ENCODE measurements around the gene U2AF2. TPM values are rescaled to one million over a fixed set of nuclear protein-coding genes. Genes with fewer than 3 reads are reported as not detected.

U2AF2 gene
- total RNA-seq, 1 experiment from 2014 or later, result 323 TPM

- Histone ChIP-seq H3K4me1 (replicated peaks; ENCODE audit: insufficient read depth) (peaks cover 14% of the 10 kb centered on the region), H3F3A (ENCODE audit: insufficient read depth, low read depth) (peaks cover 17% of the 10 kb centered on the region), H2AFZ (peak overlapping the region; percentile 88), H3K4me3 (peak overlapping the region; percentile 62), H3K36me3 (ENCODE audit: low read depth) (no peaks in the 10 kb centered on the region), H3K27me3 (ENCODE audit: insufficient read depth, low read depth) (no peaks in the 10 kb centered on the region), H3K27ac (peak overlapping the region; percentile 75), H3K9me3 (ENCODE audit: insufficient read depth, low read depth) (no peaks in the 10 kb centered on the region), H4K20me1 (ENCODE audit: insufficient read depth) (peaks cover 8% of the 10 kb centered on the region), H3K79me2 (ENCODE audit: low read depth) (no peaks in the 10 kb centered on the region), H3K4me2 (peak overlapping the region; percentile 92), H3K9me2 (ENCODE audit: insufficient read depth) (no peaks in the 10 kb centered on the region)
- ChIA-PET CTCF (interaction anchor here (0.6 to 1.0 kb wide), 5 partner anchors 16 to 366 kb away, joined by 3 to 14 read pairs (median 8); partner anchors contain the start of gene PPP6R1), POLR2A (ENCODE audit: unreplicated experiment) (interaction anchor here (0.6 to 1.0 kb wide), 7 partner anchors 19 to 550 kb away, joined by 3 to 11 read pairs (median 4); partner anchors contain the start of gene ZNF628)
- intact Hi-C loops (cut with micrococcal nuclease; ENCODE audit: unreplicated experiment), result no loop called here
- TF ChIP-seq EZH2 (IDR thresholded peaks at IDR 0.05; ENCODE audit: low read depth), result no peak
- TF ChIP-seq CTCF (conservative IDR thresholded peaks at IDR 0.05), result no peak
- no peak for DNase-seq
- TSS peak; percentile 90 for BruUV-seq (replicated peaks)
Observed at GRCh38 chr19:55625004-55625326, 29.9 kb upstream of the U2AF2 start.

DNA sequence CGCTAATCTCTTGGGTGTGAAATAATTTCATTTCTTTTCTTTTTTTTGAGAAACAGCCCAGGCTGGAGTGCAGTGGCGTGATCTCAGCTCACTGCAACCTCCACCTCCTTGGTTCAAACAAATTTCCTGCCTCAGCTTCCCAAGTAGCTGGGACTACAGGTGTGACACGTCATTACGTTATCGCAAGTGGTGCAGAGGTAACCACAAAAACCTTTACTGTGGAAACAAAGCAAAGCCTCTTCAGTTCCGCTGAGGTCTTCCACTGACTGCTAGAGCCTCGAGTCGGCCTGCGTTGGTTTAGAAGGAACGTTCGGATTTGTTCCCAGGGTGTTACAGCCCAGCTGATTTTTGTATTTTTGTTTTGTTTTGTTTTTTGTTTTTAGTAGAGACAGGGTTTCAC, 28.5 kb upstream of the U2AF2 start:
- no peak overlapping the region for H3K27ac ChIP-seq
- no peak overlapping the region for H3K4me2 ChIP-seq
- no TSS peak for BruUV-seq (replicated peaks)
- H3K36me3 ChIP-seq (ENCODE audit: low read depth), result no peaks in the 10 kb centered on the region
- peaks cover 8% of the 10 kb centered on the region for H4K20me1 ChIP-seq (ENCODE audit: insufficient read depth)
- no peak overlapping the region for H3K4me3 ChIP-seq
- TF ChIP-seq CTCF (conservative IDR thresholded peaks at IDR 0.05), result no peak
- no peak for TF ChIP-seq EZH2 (IDR thresholded peaks at IDR 0.05; ENCODE audit: low read depth)
- POLR2A ChIA-PET (ENCODE audit: unreplicated experiment), result interaction anchor here (0.6 kb wide), 1 partner anchor 140 kb away, joined by 7 read pairs; no protein-coding TSS in a partner anchor
- peaks cover 12% of the 10 kb centered on the region for H3F3A ChIP-seq (ENCODE audit: insufficient read depth, low read depth)
- H3K9me3 ChIP-seq (ENCODE audit: insufficient read depth, low read depth), result no peaks in the 10 kb centered on the region
- intact Hi-C loops (cut with micrococcal nuclease; ENCODE audit: unreplicated experiment), result no loop called here
- H3K79me2 ChIP-seq (ENCODE audit: low read depth), result no peaks in the 10 kb centered on the region
- peaks cover 14% of the 10 kb centered on the region for H3K4me1 ChIP-seq (replicated peaks; ENCODE audit: insufficient read depth)
- no peaks in the 10 kb centered on the region for H3K9me2 ChIP-seq (ENCODE audit: insufficient read depth)
- DNase-seq, result peak in 1 of 2 experiments; percentile 32
- CTCF ChIA-PET, result interaction anchor here (0.5 to 1.0 kb wide), 2 partner anchors 16 to 159 kb away, joined by 5 to 6 read pairs; no protein-coding TSS in a partner anchor
- H2AFZ ChIP-seq, result no peak overlapping the region
- H3K27me3 ChIP-seq (ENCODE audit: insufficient read depth, low read depth), result no peaks in the 10 kb centered on the region

DNA sequence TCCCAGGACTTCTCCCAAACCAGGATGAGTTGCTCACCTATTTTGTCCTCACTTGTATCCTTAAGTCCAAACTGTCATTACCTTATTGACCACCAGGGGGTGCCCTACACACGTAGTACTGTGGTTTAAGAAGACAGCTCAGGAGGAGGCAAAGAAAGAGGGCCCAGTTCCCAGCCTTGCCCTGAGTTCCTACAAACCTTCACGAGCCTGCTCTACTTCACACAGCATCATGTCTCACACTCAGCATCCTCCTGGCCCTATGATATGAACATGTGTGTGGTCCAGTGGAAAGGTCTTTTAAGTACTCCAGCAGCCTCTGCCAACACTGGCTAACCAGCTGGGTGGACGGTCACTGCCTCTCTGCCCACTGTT, 22.4 kb upstream of the U2AF2 start:
- intact Hi-C loops (cut with micrococcal nuclease; ENCODE audit: unreplicated experiment), result loop anchor here (2.0 to 10.0 kb wide), 7 partner anchors 442 to 1462 kb away; no protein-coding TSS in a partner anchor
- H3K4me3 ChIP-seq, result no peak overlapping the region
- no peaks in the 10 kb centered on the region for H3K36me3 ChIP-seq (ENCODE audit: low read depth)
- H3K9me3 ChIP-seq (ENCODE audit: insufficient read depth, low read depth), result no peaks in the 10 kb centered on the region
- H4K20me1 ChIP-seq (ENCODE audit: insufficient read depth), result no peaks in the 10 kb centered on the region
- CTCF ChIA-PET, result interaction anchor here (0.7 to 2.1 kb wide), 6 partner anchors 43 to 701 kb away, joined by 3 to 10 read pairs (median 4); no protein-coding TSS in a partner anchor
- no peak overlapping the region for H3K27ac ChIP-seq
- POLR2A ChIA-PET (ENCODE audit: unreplicated experiment), result interaction anchor here (0.5 to 0.7 kb wide), 4 partner anchors 33 to 1495 kb away, joined by 3 to 7 read pairs (median 5); partner anchors contain the start of genes CNOT3 and FIZ1
- H2AFZ ChIP-seq, result no peak overlapping the region
- TF ChIP-seq CTCF (conservative IDR thresholded peaks at IDR 0.05) (peak; percentile 96), EZH2 (IDR thresholded peaks at IDR 0.05; ENCODE audit: low read depth) (no peak)
- no peaks in the 10 kb centered on the region for H3K9me2 ChIP-seq (ENCODE audit: insufficient read depth)
- H3K27me3 ChIP-seq (ENCODE audit: insufficient read depth, low read depth), result no peaks in the 10 kb centered on the region
- peaks cover 21% of the 10 kb centered on the region for H3F3A ChIP-seq (ENCODE audit: insufficient read depth, low read depth)
- H3K4me2 ChIP-seq, result 0 out of 2 replicates have a peak overlapping the region, but pooled peaks have one; percentile 63
- BruUV-seq (replicated peaks), result no TSS peak
- H3K79me2 ChIP-seq (ENCODE audit: low read depth), result peaks cover 27% of the 10 kb centered on the region
- H3K4me1 ChIP-seq (replicated peaks; ENCODE audit: insufficient read depth), result peaks cover 12% of the 10 kb centered on the region
- peak; percentile 84 to 89 for DNase-seq
